ENCODE data around the gene GPATCH3. TPM values are rescaled to one million over a fixed set of nuclear protein-coding genes. Genes with fewer than 3 reads are reported as not detected.

The GPATCH3 gene
- polyA plus RNA-seq, 1 donor (not counting 4 experiments of a cell fraction or from before 2014, with no cell fraction given) = 5.7 TPM

DNA sequence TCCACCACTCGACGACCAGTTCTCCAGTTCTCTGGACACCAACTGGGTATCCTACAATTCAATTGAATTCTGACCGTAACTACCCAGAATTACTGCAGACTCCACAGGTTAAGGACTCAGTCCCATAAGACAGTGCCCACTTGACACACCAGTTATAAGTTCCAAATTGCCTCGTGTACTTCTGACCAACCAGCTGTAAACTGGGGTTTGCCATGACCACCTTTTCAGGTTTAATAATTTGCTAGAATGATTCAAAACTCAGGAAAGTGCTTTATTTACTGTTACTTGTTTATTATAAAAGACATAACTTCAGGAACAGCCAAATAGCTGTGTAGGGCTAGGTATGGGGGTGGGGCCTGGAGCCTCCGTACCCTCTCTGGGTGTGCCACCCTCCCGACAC lies 36.6 kb upstream of the GPATCH3 start:
- no peak overlapping the region for H3K4me3 ChIP-seq (ENCODE audit: control insufficient read depth in 2 of 3, extremely low read depth in 1 of 3, insufficient read depth in 2 of 3, low read depth in 1 of 3, low read length in 3 of 3)
- no peak overlapping the region for H3K27ac ChIP-seq (ENCODE audit: control insufficient read depth, insufficient read depth, low read length)
- H3K9me1 ChIP-seq (ENCODE audit: control insufficient read depth, extremely low read depth, insufficient read depth, low read length) = no peaks in the 10 kb centered on the region
- H3K4me1 ChIP-seq (ENCODE audit: control insufficient read depth, extremely low read depth, insufficient read depth, low read length) = no peaks in the 10 kb centered on the region
- H2AFZ ChIP-seq (ENCODE audit: control insufficient read depth, low read length) = no peak overlapping the region
- H3K79me2 ChIP-seq (ENCODE audit: control insufficient read depth, insufficient read depth, low read length) = peaks cover 45% of the 10 kb centered on the region
- FAIRE-seq (no peak), DNase-seq (ENCODE audit: low read depth, low spot score) (no peak)
- no peak overlapping the region for H3K4me2 ChIP-seq (ENCODE audit: control insufficient read depth, extremely low read depth, insufficient read depth, low read depth, low read length)
- no peak for TF ChIP-seq EZH2 (IDR thresholded peaks at IDR 0.05; ENCODE audit: low read length)
- TF ChIP-seq, protein P1, sequence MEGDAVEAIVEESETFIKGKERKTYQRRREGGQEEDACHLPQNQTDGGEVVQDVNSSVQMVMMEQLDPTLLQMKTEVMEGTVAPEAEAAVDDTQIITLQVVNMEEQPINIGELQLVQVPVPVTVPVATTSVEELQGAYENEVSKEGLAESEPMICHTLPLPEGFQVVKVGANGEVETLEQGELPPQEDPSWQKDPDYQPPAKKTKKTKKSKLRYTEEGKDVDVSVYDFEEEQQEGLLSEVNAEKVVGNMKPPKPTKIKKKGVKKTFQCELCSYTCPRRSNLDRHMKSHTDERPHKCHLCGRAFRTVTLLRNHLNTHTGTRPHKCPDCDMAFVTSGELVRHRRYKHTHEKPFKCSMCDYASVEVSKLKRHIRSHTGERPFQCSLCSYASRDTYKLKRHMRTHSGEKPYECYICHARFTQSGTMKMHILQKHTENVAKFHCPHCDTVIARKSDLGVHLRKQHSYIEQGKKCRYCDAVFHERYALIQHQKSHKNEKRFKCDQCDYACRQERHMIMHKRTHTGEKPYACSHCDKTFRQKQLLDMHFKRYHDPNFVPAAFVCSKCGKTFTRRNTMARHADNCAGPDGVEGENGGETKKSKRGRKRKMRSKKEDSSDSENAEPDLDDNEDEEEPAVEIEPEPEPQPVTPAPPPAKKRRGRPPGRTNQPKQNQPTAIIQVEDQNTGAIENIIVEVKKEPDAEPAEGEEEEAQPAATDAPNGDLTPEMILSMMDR (optimal IDR thresholded peaks at IDR 0.05 in 1 of 3, IDR thresholded peaks at IDR 0.05 in 1 of 3, conservative IDR thresholded peaks at IDR 0.05 in 1 of 3; ENCODE audit: extremely low read depth in 1 of 3, insufficient read depth in 2 of 3, low read length in 3 of 3) = no peak
- peaks cover 22 to 26% of the 10 kb centered on the region in 2 experiments for H3K36me3 ChIP-seq (ENCODE audit: control insufficient read depth in 2 of 2, extremely low read depth in 1 of 2, insufficient read depth in 2 of 2, low read length in 2 of 2)
- no peaks in the 10 kb centered on the region for H3K27me3 ChIP-seq (ENCODE audit: control insufficient read depth, extremely low read depth, insufficient read depth, low read length)
- H3K9ac ChIP-seq (ENCODE audit: control insufficient read depth, extremely low read depth, insufficient read depth, low read length) = no peak overlapping the region
- dilution Hi-C loops (cut with MboI; ENCODE audit: extremely low pct_ligation_motif_present, low sequenced_read_pairs) = no loop called here
- no peaks in the 10 kb centered on the region for H3K9me3 ChIP-seq (ENCODE audit: control insufficient read depth, low read depth, low read length)
- H4K20me1 ChIP-seq (ENCODE audit: control insufficient read depth, extremely low read depth, insufficient read depth, low read length) = no peaks in the 10 kb centered on the region

DNA sequence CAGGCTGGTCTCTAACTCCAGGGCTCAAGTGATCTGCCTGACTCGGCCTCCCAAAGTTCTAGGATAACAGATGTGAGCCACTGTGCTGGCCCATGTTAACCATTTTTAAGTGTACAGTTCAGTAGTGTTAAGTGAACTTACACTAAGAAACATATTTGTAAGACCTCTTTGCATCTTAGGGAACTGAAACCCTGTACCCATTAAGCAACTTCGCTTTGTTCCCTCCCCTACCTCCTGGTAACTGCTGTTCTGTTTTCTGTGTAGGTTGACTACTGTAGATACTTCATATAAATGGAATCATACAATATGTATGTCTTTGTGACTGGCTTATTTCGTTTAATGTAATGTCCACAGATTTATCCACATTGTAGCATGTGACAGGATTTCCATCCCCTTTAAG lies 32.3 kb upstream of the GPATCH3 start:
- FAIRE-seq (no peak), DNase-seq (ENCODE audit: low read depth, low spot score) (no peak)
- TF ChIP-seq, protein P1 (optimal IDR thresholded peaks at IDR 0.05 in 1 of 3, IDR thresholded peaks at IDR 0.05 in 1 of 3, conservative IDR thresholded peaks at IDR 0.05 in 1 of 3; ENCODE audit: extremely low read depth in 1 of 3, insufficient read depth in 2 of 3, low read length in 3 of 3) = no peak
- H3K9me1 ChIP-seq (ENCODE audit: control insufficient read depth, extremely low read depth, insufficient read depth, low read length) = no peaks in the 10 kb centered on the region
- H4K20me1 ChIP-seq (ENCODE audit: control insufficient read depth, extremely low read depth, insufficient read depth, low read length) = no peaks in the 10 kb centered on the region
- H3K9ac ChIP-seq (ENCODE audit: control insufficient read depth, extremely low read depth, insufficient read depth, low read length) = no peak overlapping the region
- H3K27me3 ChIP-seq (ENCODE audit: control insufficient read depth, extremely low read depth, insufficient read depth, low read length) = no peaks in the 10 kb centered on the region
- peaks cover 42% of the 10 kb centered on the region for H3K79me2 ChIP-seq (ENCODE audit: control insufficient read depth, insufficient read depth, low read length)
- no peak overlapping the region for H2AFZ ChIP-seq (ENCODE audit: control insufficient read depth, low read length)
- no peak overlapping the region for H3K4me3 ChIP-seq (ENCODE audit: control insufficient read depth in 2 of 3, extremely low read depth in 1 of 3, insufficient read depth in 2 of 3, low read depth in 1 of 3, low read length in 3 of 3)
- H3K4me2 ChIP-seq (ENCODE audit: control insufficient read depth, extremely low read depth, insufficient read depth, low read depth, low read length) = no peak overlapping the region
- H3K36me3 ChIP-seq (ENCODE audit: control insufficient read depth in 2 of 2, extremely low read depth in 1 of 2, insufficient read depth in 2 of 2, low read length in 2 of 2) = peaks cover 10 to 15% of the 10 kb centered on the region in 2 experiments
- no peaks in the 10 kb centered on the region for H3K4me1 ChIP-seq (ENCODE audit: control insufficient read depth, extremely low read depth, insufficient read depth, low read length)
- H3K27ac ChIP-seq (ENCODE audit: control insufficient read depth, insufficient read depth, low read length) = no peak overlapping the region
- dilution Hi-C loops (cut with MboI; ENCODE audit: extremely low pct_ligation_motif_present, low sequenced_read_pairs) = no loop called here
- H3K9me3 ChIP-seq (ENCODE audit: control insufficient read depth, low read depth, low read length) = no peaks in the 10 kb centered on the region

Data from keratinocyte (primary cell).